Measurements from ENCODE around the gene GGA3. TPM values are rescaled to one million over a fixed set of nuclear protein-coding genes. Genes with fewer than 3 reads are reported as not detected.
"Not testable (repeated sequence)": the region's sequence is repeated elsewhere in the genome, so short reads cannot be mapped to it uniquely, and the experiment has no call there.

Gene GGA3
- total RNA-seq, 4 donors from 2014 or later: 31.3 to 42.3 (median 35.3) TPM

DNA sequence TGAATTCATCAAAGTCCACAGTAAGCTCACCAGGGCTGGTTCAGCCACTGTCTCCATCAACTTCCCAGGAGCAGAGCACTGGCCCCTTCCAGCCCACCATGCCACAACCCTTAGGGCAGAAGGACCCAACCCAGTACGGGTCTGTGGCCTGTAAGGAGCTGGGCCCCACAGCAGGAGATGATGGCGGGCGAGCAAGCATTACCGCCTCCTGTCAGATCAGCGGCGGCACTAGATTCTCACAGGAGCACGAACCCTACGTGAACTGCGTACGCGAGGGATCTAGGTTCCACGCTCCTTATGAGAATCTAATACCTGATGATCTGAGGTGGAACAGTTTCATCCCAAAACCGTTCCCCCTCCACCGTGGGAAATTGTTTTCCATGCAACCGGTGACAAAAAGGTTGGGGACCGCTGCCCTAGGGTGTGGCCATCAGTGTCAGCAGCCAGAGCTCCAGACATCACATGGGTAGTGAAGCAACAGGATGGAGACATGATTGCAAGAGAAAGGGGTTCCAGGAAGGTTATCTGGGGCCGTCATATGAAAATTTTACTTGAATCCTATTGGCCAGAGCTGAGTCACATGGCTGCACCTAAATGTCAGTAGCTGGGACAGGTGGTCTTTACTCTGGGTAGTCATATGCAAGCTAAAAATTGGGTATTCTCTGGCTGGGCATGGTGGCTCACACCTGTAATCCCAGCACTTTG is 40.2 kb upstream of the GGA3 start:
- in situ Hi-C loops (cut with MboI; ENCODE audit: low sequenced_read_pairs in 4 of 4): loop anchor here in 3 of 4 donors (25.0 kb wide), 1 partner anchor 236 kb away; the partner anchor contains the start of gene LLGL2 (in 3 of the 3)
- no peak overlapping the region for H3K27ac ChIP-seq
- no peak for ATAC-seq

DNA sequence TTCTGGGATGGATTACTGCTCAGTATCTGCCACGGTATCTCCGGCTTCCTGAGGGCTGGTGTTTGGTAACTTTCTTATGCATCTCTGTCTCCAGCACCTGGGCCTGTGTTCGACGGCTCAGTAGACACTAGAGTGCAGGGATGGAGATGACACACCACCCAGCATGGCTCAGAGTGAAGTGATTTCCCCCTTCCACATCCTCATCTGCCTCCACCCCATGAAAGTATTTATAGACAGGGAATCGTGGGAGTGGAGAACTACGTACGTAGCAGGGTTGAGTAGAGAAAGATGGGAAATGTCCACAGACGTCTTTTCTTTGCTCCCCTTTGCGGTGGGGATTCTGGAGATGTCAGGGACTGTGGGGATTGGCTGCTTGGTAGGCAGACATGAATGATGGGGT is 39.6 kb upstream of the GGA3 start:
- H3K27ac ChIP-seq: no peak overlapping the region
- no peak for TF ChIP-seq POLR2A (IDR thresholded peaks at IDR 0.05)
- TF ChIP-seq, protein P1, sequence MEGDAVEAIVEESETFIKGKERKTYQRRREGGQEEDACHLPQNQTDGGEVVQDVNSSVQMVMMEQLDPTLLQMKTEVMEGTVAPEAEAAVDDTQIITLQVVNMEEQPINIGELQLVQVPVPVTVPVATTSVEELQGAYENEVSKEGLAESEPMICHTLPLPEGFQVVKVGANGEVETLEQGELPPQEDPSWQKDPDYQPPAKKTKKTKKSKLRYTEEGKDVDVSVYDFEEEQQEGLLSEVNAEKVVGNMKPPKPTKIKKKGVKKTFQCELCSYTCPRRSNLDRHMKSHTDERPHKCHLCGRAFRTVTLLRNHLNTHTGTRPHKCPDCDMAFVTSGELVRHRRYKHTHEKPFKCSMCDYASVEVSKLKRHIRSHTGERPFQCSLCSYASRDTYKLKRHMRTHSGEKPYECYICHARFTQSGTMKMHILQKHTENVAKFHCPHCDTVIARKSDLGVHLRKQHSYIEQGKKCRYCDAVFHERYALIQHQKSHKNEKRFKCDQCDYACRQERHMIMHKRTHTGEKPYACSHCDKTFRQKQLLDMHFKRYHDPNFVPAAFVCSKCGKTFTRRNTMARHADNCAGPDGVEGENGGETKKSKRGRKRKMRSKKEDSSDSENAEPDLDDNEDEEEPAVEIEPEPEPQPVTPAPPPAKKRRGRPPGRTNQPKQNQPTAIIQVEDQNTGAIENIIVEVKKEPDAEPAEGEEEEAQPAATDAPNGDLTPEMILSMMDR (IDR thresholded peaks at IDR 0.05 in 4 of 5, conservative IDR thresholded peaks at IDR 0.05 in 1 of 5): no peak
- H3K9me3 ChIP-seq: no peaks in the 10 kb centered on the region
- DNase-seq: no peak
- H3K4me1 ChIP-seq: no peaks in the 10 kb centered on the region
- no peak overlapping the region for H3K4me3 ChIP-seq
- no peaks in the 10 kb centered on the region for H3K36me3 ChIP-seq
- intact Hi-C loops (cut with DNase I; ENCODE audit: low total_unique reads): no loop called here
- ATAC-seq: no peak
- in situ Hi-C loops (cut with MboI; ENCODE audit: low sequenced_read_pairs in 4 of 4): loop anchor here in 3 of 4 donors (25.0 kb wide), 1 partner anchor 236 kb away; the partner anchor contains the start of gene LLGL2 (in 3 of the 3)
- H3K27me3 ChIP-seq: no peaks in the 10 kb centered on the region

More for the DNA sequence above, 40.2 kb upstream of the GGA3 start:
- no peak for TF ChIP-seq POLR2A (IDR thresholded peaks at IDR 0.05)
- TF ChIP-seq, protein P1 (IDR thresholded peaks at IDR 0.05 in 4 of 5, conservative IDR thresholded peaks at IDR 0.05 in 1 of 5): no peak
- no peak for DNase-seq
- Histone ChIP-seq H3K36me3 (no peaks in the 10 kb centered on the region), H3K9me3 (no peaks in the 10 kb centered on the region), H3K27me3 (no peaks in the 10 kb centered on the region), H3K4me3 (no peak overlapping the region), H3K4me1 (no peaks in the 10 kb centered on the region)
- intact Hi-C loops (cut with DNase I; ENCODE audit: low total_unique reads): no loop called here

DNA sequence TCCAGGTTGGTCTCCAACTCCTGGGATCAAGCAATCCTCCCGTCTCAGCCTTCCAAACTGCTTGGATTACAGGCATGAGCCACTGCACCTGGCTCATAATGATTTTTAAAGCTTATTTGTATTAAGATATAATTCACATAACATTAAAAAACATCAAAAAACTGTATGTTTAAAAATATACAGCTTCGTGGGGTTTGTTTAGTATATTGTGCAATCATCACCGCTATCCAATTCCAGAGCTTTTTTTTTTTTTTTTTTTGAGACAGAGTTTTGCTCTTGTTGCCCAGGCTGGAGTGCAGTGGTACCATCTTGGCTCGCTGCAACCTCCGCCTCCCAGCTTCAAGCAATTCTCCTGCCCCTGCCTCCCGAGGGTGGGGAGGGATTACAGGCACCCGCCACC is 38.9 kb upstream of the GGA3 start:
- H3K9me3 ChIP-seq: no peaks in the 10 kb centered on the region
- ATAC-seq (no peak), DNase-seq (no peak)
- H3K4me1 ChIP-seq: no peaks in the 10 kb centered on the region
- in situ Hi-C loops (cut with MboI; ENCODE audit: low sequenced_read_pairs in 4 of 4): loop anchor here in 3 of 4 donors (25.0 kb wide), 1 partner anchor 237 kb away; the partner anchor contains the start of gene LLGL2 (in 3 of the 3)
- intact Hi-C loops (cut with DNase I; ENCODE audit: low total_unique reads): no loop called here
- TF ChIP-seq, protein P1 (IDR thresholded peaks at IDR 0.05 in 4 of 5, conservative IDR thresholded peaks at IDR 0.05 in 1 of 5): no peak
- TF ChIP-seq POLR2A (IDR thresholded peaks at IDR 0.05): no peak
- no peak overlapping the region for H3K4me3 ChIP-seq
- no peaks in the 10 kb centered on the region for H3K27me3 ChIP-seq
- no peaks in the 10 kb centered on the region for H3K36me3 ChIP-seq
- no peak overlapping the region for H3K27ac ChIP-seq

DNA sequence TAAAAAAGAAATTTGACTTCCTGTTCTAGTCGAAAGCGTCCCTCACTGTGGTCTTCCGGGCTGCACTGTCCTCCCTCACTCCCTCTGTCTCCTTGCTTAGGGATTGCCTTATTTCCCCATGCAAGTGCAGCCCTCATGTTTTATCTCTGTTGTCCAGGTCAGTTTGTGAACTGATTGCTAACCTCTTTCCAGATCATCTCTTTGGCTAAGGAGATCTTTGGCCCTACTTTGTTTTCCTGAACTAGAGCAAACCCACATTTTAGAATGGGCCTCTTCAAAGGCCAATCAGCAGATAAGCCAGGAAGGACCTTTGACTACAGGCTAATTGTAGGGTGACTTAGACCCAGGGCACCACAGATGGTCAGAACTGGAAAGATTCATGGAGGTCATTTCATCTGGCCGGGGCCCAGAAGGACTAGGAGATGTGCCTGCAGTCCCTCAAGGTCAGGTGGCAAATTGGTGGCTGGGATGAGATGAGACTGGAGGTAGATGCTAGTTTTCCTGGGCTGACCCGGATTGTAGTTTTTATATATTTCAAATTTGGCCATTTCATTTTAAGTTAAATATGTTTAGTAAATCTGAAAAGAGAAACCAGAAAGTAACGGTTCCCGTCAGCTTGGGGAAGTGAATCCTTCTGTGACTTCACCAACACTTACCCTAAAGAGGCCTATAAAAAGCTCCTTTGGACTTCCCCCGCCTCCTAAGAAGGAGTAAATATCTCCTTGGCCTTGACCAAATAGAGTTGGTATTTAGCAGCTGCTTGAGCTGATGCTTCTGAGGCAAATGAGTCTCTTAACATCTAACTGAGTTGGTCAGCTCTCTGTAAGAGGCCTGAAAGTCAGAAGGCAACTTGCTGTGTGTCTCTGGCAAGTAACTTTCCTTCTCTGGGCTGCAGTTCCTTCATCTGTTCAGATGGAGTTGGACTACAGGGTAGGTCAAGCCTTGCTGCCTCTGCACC is 34.1 kb upstream of the GGA3 start:
- Histone ChIP-seq H3K4me3 (no peak overlapping the region), H3K4me1 (no peaks in the 10 kb centered on the region), H3K9me3 (no peaks in the 10 kb centered on the region), H3K27ac (peak overlapping the region in 2 of 4 donors; percentile 3 to 41), H3K27me3 (no peaks in the 10 kb centered on the region), H3K36me3 (no peaks in the 10 kb centered on the region)
- TF ChIP-seq, protein P1 (IDR thresholded peaks at IDR 0.05 in 4 of 5, conservative IDR thresholded peaks at IDR 0.05 in 1 of 5): no peak
- TF ChIP-seq POLR2A (IDR thresholded peaks at IDR 0.05): no peak
- ATAC-seq (no peak), DNase-seq (no peak)
- intact Hi-C loops (cut with DNase I; ENCODE audit: low total_unique reads) (loop anchor here (10.0 kb wide), 1 partner anchor 219 kb away; the partner anchor contains the start of genes CASKIN2 and TSEN54), in situ Hi-C loops (cut with MboI; ENCODE audit: low sequenced_read_pairs in 4 of 4) (no loop called here)

DNA sequence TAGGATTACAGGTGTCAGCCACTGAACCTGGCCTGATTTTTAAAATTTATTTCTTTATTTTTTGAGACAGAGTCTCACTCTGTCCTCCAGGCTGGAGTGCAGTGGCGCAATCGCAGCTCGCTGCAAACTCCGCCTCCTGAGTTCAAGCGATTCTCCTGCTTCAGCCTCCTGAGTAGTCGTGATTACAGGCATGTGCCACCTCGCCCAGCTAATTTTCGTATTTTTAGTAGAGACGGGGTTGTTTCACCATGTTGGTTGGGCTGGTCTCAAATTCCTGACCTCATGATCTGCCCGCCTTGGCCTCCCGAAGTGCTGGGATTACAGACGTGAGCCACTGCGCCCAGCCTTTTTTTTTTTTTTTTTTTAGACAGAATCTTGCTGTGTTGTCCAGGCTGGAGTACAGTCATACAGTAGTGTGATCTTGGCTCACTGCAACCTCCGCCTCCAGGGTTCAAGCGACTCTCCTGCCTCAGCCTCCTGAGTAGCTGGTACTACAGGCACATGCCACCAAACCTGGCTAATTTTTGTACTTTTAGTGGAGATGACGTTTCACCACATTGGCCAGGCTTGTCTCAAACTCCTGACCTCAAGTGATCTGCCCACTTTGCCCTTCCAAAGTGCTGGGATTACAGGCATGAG is 31.5 kb upstream of the GGA3 start:
- H3K27ac ChIP-seq; H3K9me3 ChIP-seq; ATAC-seq; H3K36me3 ChIP-seq; H3K27me3 ChIP-seq; in situ Hi-C loops (cut with MboI; ENCODE audit: low sequenced_read_pairs in 4 of 4); H3K4me1 ChIP-seq; DNase-seq; H3K4me3 ChIP-seq: not testable (repeated sequence)
- intact Hi-C loops (cut with DNase I; ENCODE audit: low total_unique reads): loop anchor here (10.0 kb wide), 1 partner anchor 222 kb away; the partner anchor contains the start of genes CASKIN2 and TSEN54
